ENCODE results near the gene PTPN4.
"Not testable (repeated sequence)": the region's sequence is repeated elsewhere in the genome, so short reads cannot be mapped to it uniquely, and the experiment has no call there.

The PTPN4 gene

GRCh38 chr2:119795309-119796303, 35.9 kb downstream of the PTPN4 start:
- in situ Hi-C loops (cut with MboI; ENCODE audit: low pct_unique_long_range_greater_than_20kb, low sequenced_read_pairs), result no loop called here
- no peak for DNase-seq

- in situ Hi-C loops (cut with MboI; ENCODE audit: low pct_unique_long_range_greater_than_20kb, low sequenced_read_pairs), result no loop called here
- no peak for DNase-seq
Measured at GRCh38 chr2:119800376-119800902, 40.7 kb downstream of the PTPN4 start.

GRCh38 chr2:119801040-119801439, 41.3 kb downstream of the PTPN4 start:
- in situ Hi-C loops (cut with MboI; ENCODE audit: low pct_unique_long_range_greater_than_20kb, low sequenced_read_pairs), result no loop called here

GRCh38 chr2:119801989-119802388, 42.3 kb downstream of the PTPN4 start:
- in situ Hi-C loops (cut with MboI; ENCODE audit: low pct_unique_long_range_greater_than_20kb, low sequenced_read_pairs), result not testable (repeated sequence)

More at GRCh38 chr2:119801040-119801439, 41.3 kb downstream of the PTPN4 start:
- no peak for DNase-seq

GRCh38 chr2:119803101-119803500, 43.4 kb downstream of the PTPN4 start:
- DNase-seq, result no peak
- in situ Hi-C loops (cut with MboI; ENCODE audit: low pct_unique_long_range_greater_than_20kb, low sequenced_read_pairs), result no loop called here

More at GRCh38 chr2:119801989-119802388, 42.3 kb downstream of the PTPN4 start:
- DNase-seq, result not testable (repeated sequence)

- DNase-seq; in situ Hi-C loops (cut with MboI; ENCODE audit: low pct_unique_long_range_greater_than_20kb, low sequenced_read_pairs): not testable (repeated sequence)
Measured at GRCh38 chr2:119804409-119804808, 44.7 kb downstream of the PTPN4 start.

GRCh38 chr2:119808516-119809147, 48.9 kb downstream of the PTPN4 start:
- DNase-seq, result no peak
- in situ Hi-C loops (cut with MboI; ENCODE audit: low pct_unique_long_range_greater_than_20kb, low sequenced_read_pairs), result no loop called here

GRCh38 chr2:119809339-119810048, 49.8 kb downstream of the PTPN4 start:
- DNase-seq, result no peak
- in situ Hi-C loops (cut with MboI; ENCODE audit: low pct_unique_long_range_greater_than_20kb, low sequenced_read_pairs), result no loop called here

GRCh38 chr2:119810049-119810630, 50.4 kb downstream of the PTPN4 start:
- in situ Hi-C loops (cut with MboI; ENCODE audit: low pct_unique_long_range_greater_than_20kb, low sequenced_read_pairs), result no loop called here
- no peak for DNase-seq

GRCh38 chr2:119814216-119814615, 54.5 kb downstream of the PTPN4 start:
- DNase-seq, result no peak

GRCh38 chr2:119818792-119819191, 59.1 kb downstream of the PTPN4 start:
- DNase-seq, result no peak
- in situ Hi-C loops (cut with MboI; ENCODE audit: low pct_unique_long_range_greater_than_20kb, low sequenced_read_pairs), result no loop called here

More at GRCh38 chr2:119814216-119814615, 54.5 kb downstream of the PTPN4 start:
- in situ Hi-C loops (cut with MboI; ENCODE audit: low pct_unique_long_range_greater_than_20kb, low sequenced_read_pairs), result no loop called here

- in situ Hi-C loops (cut with MboI; ENCODE audit: low pct_unique_long_range_greater_than_20kb, low sequenced_read_pairs), result no loop called here
- no peak for DNase-seq
Measured at GRCh38 chr2:119819846-119820245, 60.1 kb downstream of the PTPN4 start.

- in situ Hi-C loops (cut with MboI; ENCODE audit: low pct_unique_long_range_greater_than_20kb, low sequenced_read_pairs), result no loop called here
- no peak for DNase-seq
Measured at GRCh38 chr2:119820275-119820674, 60.6 kb downstream of the PTPN4 start.

GRCh38 chr2:119821266-119821665, 61.5 kb downstream of the PTPN4 start:
- in situ Hi-C loops (cut with MboI; ENCODE audit: low pct_unique_long_range_greater_than_20kb, low sequenced_read_pairs), result no loop called here

GRCh38 chr2:119823734-119824334, 64.1 kb downstream of the PTPN4 start:
- DNase-seq, result peak; percentile 53
- in situ Hi-C loops (cut with MboI; ENCODE audit: low pct_unique_long_range_greater_than_20kb, low sequenced_read_pairs), result no loop called here

More at GRCh38 chr2:119821266-119821665, 61.5 kb downstream of the PTPN4 start:
- no peak for DNase-seq

- peak; percentile 66 for DNase-seq
- in situ Hi-C loops (cut with MboI; ENCODE audit: low pct_unique_long_range_greater_than_20kb, low sequenced_read_pairs), result no loop called here
Measured at GRCh38 chr2:119826370-119826961, 66.7 kb downstream of the PTPN4 start.

- no peak for DNase-seq
- in situ Hi-C loops (cut with MboI; ENCODE audit: low pct_unique_long_range_greater_than_20kb, low sequenced_read_pairs), result no loop called here
Measured at GRCh38 chr2:119827866-119828507, 68.3 kb downstream of the PTPN4 start.
